CD4-positive, alpha-beta T cell treated with Interleukin-17A for 1 hour (primary cell): ENCODE results near the gene MON1A.
"Not testable (repeated sequence)": the region's sequence is repeated elsewhere in the genome, so short reads cannot be mapped to it uniquely, and the experiment has no call there.

Experiments
- DNase-seq: peaks from one replicate; pipeline ENCODE4 v3.0.0-alpha.2; 2020

MON1A gene, protein sequence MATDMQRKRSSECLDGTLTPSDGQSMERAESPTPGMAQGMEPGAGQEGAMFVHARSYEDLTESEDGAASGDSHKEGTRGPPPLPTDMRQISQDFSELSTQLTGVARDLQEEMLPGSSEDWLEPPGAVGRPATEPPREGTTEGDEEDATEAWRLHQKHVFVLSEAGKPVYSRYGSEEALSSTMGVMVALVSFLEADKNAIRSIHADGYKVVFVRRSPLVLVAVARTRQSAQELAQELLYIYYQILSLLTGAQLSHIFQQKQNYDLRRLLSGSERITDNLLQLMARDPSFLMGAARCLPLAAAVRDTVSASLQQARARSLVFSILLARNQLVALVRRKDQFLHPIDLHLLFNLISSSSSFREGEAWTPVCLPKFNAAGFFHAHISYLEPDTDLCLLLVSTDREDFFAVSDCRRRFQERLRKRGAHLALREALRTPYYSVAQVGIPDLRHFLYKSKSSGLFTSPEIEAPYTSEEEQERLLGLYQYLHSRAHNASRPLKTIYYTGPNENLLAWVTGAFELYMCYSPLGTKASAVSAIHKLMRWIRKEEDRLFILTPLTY

DNA sequence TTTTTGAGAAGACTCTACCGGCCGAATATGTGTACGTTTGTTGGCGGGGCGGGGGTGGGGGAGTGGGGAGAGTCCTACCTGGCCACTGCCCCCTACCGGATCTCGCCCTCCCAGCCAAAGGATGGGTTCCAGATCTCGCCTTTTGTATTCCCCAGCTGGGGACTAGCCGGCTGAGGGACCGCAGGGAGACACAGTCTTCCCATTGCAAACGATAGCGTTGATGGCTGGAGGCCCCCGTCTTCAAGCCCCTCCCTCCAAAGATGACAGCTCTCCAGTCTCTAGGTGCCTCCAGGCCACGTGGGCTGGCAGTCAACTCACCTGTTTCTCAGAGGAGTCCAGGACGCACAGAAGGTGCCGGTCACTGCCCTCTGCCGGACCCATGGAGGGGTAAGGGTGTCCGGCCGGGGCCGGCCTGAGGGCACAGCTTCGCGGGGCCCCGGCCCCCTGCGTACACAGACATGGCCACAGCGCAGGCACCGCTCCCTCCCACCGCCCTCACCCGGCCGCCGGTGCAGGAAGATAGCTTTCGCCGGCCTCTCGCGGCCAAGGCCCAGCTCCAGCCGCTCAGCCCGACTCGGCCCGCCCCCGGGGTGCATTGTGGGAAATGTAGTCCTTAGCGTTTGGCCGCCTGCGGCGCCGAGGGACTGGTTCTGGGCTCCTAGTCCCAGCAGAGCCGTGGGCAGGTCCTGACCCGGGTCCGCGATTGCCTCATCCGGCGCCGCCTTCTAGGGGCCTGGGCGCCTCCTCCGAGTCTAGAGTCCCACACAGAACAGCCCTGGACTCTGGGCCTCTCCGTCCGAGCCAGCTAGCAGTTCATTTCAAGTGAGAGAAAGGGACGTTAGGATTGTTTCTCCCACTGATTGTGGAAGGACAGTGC, at the start of gene MON1A:
Gene MON1A (minus strand): TSS at position 521 of the 877 bp plus-strand sequence. CDS start 16,465 bp downstream, outside the sequence.
- peak; percentile 91 for DNase-seq

DNA sequence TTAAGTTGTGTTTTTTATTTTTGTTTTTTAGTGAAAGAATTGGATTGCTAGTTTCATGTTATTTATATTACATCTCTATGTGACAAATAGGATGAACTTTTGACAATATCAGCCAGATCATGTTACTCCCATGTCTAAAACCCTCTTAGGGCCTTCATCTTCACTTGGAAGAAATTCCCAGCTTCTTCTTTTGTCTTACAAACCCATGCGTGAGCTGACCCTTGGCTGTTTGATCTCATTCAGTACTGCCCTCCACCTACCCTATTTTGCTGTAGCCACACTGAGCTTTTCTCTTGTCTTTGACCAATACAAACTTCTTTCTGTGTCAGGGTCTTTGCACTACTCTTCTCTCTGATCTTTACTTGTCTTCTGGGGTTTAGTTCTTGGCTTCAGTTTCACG, 47.3 kb upstream of the MON1A start:
- no peak for DNase-seq

DNA sequence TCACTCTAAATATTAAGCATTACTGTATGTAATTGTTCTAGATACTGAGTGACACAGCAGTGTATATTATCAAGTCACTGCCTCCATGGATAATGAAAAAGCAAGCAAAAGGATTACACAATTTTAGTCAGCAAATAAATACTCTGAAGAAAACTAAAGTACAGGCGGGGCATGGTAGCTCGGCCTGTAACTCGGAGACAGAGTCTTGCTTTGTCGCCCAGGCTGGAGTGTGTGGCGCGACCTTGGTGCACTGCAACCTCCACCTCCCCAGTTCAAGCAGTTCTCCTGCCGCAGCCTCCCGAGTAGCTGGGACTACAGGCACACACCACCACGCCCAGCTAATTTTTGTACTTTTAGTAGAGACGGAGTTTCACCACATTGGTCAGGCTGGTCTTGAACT, 43.0 kb upstream of the MON1A start:
- DNase-seq = no peak

DNA sequence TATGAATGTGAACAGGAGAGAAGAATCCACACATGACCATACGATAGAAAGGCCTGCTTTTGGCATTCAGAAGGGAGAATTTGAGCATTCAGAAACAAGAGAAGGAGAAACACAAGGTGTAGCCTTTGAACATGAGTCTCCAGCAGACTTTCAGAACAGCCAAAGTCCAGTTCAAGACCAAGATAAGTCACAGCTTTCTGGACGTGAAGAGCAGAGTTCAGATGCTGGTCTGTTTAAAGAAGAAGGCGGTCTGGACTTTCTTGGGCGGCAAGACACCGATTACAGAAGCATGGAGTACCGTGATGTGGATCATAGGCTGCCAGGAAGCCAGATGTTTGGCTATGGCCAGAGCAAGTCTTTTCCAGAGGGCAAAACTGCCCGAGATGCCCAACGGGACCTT, 38.7 kb upstream of the MON1A start:
- no peak for DNase-seq

DNA sequence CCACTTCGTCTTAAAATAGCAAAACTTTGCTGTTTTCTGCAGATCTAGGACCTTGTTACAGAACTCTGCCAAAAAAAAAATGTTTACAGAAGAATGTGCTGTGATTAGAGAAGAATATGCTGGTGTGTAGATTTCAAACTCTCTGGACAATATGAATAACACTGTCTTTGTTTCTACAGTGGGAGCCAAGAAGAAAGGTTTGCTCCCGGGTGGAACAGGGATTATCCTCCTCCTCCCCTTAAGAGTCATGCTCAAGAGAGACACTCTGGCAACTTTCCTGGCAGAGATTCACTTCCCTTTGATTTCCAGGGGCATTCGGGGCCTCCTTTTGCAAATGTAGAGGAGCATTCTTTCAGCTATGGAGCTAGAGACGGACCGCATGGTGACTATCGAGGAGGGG, 37.7 kb upstream of the MON1A start:
- no peak for DNase-seq

DNA sequence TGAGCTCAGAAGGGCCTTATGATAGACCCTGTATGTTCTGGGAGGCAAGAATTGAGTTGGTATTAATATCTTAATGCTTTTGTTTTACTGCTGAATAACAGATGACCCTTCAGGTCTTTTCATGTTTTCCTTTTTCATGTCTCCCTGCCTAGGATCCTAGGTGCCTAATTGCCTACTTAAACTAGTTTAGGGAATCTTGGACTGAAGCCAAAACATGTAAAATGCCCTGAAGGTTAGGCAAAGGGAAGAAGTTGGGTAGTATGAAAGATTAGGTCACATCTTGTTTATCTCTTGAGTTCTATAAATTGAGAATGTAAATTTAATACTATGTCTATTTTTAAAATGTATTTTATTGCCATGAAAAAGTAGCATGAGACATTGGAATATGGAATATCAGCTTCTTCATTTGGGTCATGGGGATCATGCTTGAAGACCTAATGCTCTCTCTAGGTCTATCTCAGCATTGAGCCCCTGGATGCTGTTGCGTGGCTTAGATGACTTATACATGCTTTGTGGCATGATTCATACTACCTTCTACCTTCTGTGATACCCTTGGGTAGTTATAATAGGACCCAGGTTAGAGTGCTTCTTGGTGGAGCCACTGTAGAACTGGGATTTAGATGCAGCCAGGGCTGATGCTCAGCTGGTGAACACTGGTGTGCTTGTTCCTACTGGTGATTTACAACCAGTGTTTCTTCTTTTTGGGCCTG, 36.8 kb upstream of the MON1A start:
- no peak for DNase-seq

DNA sequence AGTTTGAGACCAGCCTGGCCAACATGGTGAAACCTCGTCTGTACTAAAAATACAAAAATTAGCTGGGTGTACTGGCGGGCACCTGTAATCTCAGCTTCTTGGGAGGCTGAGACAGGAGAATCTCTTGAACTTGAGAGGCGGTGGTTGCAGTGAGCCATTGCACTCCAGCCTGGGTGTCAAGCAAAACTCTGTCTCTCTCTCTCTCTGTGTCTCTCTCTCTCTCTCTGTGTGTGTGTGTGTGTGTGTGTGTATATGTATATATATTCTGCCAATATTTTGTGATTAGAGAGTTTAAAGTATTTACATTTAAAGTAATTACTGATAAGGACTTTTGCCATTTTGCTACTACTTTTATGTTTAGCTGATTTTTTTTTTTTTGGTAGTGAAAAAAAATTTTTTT, 26.0 kb upstream of the MON1A start:
- no peak for DNase-seq

DNA sequence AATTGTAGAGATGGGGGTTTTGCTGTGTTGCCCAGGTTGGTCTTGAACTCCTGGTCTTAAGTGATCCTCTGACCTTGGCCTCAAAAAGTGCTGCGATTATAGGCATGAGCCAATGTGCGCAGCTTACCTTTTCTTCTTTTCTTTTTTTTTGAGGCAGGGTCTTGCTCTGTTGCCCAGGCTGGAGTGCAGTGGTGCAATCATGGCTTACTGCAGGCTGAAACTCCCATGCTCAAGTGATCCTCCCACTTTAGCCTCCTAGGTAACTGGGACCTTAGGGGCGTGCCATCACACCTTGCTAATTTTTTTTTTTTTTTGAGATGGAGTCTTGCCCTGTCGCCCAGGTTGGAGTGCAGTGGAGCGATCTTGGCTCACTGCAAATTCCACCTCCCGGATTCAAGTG, 23.3 kb upstream of the MON1A start:
- DNase-seq = no peak

DNA sequence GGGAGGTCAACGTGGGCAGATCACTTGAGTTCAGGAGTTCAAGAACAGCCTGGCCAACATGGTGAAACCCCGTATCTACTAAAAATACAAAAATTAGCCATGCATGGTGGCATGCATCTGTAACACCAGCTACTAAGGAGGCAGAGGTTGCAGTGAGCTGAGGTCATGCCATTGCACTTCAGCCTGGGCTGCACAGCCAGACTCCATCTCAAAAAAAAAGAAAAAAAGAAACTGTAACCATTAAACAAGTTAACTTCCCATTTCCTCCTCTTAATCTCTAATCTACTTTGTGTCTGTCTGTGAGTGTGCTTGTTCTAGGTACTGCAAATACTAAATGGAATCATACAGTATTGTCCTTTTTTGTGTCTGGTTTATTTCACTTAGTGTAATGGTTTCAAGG, 13.0 kb upstream of the MON1A start:
- no peak for DNase-seq

DNA sequence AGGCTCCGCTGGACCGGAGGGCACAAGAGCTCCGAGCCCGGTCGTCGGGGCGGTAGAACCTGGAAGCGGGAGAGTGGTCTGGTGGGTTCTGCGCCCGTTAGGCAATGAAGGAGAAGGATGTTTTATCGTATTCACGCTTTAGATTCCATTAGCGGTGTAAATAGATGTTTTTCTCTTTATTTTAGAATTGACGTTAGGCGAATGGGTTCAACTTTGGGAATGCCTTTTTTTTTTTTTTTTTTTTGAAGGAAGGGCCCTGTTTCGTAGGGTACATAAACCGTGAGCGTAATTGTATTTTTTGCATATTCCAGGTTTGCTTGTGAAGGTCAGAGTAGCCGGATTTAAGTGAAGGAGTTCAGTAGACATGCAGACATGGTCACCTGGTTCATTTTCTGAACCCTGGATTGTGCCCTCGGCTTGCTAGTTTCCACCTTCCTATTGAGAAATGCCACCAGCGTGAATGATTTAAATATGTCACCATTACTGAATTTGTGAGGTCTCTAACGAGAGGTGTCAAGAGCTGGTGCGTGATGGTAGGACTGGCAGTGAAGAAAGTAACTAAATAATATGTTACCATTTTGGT, 11.1 kb upstream of the MON1A start:
- no peak for DNase-seq

DNA sequence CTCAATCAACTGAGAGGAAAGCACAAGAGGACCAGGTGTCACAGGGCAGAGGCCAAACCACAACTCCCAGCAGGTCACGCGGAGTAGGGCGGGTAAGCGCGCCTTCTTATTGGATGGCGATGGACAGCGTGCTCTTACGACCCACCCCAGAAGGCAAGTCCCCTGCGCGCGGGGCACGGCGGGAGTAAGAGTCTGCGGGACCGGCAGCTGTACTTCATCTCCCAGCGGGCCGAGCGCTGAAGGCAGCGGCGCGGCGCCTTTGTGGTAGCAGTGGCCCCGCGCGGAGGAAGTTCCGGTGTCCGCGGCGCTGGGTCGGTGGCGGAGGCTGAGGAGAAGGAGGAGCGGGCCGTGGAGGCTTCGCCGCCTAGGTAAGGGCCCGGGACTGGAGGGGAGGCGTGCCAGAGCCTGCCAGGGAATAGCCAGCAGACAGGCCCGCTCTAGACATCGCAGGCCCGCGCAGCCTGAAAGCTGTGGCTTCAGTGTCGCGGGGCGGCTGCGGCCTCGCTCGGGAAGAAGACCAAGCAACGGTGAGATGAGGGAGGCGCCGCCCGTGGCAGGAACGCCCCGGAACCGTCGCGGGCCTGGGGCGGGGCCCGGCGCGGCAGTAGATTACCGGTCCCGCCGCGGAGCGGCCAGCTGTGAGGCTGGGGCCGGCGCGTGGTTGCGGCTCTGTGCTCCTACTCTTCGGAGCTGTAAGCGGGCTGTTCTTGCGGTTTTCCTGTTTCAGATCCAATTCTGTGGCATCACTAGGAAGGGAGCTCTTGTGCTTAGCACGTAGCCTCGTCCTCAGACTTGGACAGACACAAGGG, 10.5 kb upstream of the MON1A start, which contains the start of gene RBM6:
Gene RBM6 (plus strand): TSS at position 293 of the 809 bp plus-strand sequence. CDS start 22,492 bp downstream, outside the sequence.
- peak; percentile 95 for DNase-seq

DNA sequence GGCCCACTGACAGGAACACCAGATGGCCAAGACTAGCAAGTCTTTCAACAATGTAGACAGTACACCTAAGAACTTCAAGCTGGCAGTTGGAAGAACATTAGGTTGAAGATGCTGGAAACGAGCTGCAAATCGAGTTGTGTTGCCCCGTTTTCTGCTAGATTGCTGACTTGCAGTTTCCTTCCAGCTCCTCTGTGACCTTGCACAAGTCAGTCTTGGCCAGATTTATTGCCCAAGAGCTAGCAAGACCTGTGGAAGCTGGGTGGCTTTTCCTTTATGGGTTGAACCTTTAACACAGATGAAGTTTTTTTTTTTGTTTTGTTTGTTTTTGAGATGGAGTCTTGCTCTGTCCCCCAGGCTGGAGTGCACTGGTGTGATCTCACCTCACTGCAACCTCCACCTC, 7.5 kb upstream of the MON1A start:
- DNase-seq = no peak

DNA sequence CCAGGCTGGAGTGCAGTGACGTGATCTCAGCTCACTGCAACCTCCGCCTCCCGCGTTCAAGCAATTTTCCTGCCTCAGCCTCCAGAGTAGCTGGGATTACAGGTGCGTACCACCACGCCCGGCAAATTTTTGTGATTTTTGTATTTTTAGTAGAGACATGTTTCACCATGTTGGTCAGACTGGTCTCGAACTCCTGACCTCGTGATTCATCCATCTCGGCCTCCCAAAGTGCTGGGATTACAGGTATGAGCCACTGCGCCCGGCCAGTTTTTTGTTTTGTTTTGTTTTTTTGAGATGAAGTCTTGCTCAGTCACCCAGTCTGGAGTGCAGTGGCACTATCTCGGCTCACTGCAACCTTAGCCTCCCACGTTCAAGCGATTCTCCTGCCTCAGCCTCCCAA, 2.7 kb upstream of the MON1A start:
- not testable (repeated sequence) for DNase-seq

DNA sequence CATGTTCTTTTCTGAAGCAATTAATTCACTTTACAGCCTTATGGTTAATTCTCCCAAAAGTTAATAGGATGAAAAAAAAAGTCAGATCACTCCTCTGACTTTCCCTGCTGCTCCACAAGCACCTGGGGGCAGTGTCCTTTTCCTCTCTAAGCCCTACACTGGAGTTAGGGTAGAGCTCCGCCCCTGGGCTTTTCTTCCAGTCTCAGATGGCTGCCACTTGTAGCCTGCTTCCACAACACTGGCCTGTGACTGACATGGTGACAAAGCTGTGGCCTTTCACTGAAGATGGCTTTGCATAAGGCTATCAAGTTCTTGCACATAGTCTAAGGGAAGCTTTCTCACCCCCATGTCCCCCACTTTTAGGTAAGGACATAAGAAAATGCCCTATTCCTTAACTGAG, 1.3 kb upstream of the MON1A start:
- no peak for DNase-seq

DNA sequence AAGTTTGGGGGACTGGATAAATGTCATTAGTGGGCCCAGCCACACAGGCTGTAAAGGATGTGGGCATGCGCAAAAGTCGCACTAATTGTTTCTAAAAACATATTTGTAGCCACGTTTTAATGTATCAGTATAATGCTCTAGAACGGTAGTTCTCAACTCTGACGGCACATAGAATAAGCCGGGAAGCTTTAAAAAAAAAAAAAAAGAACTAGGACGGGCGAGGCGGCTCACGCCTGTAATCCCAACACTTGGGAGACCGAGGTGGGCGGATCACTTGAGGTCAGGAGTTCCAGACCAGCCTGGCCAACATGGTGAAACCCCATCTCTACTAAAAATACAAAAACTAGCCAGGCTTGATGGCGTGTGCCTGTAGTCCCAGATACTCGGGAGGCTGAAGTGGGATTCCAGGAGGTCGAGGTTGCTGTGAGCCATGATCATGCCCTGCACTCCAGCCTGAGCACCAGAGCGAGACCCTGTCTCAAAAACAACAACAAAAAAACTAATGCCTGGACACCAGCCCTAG, 618 bp upstream of the MON1A start:
- DNase-seq = no peak

DNA sequence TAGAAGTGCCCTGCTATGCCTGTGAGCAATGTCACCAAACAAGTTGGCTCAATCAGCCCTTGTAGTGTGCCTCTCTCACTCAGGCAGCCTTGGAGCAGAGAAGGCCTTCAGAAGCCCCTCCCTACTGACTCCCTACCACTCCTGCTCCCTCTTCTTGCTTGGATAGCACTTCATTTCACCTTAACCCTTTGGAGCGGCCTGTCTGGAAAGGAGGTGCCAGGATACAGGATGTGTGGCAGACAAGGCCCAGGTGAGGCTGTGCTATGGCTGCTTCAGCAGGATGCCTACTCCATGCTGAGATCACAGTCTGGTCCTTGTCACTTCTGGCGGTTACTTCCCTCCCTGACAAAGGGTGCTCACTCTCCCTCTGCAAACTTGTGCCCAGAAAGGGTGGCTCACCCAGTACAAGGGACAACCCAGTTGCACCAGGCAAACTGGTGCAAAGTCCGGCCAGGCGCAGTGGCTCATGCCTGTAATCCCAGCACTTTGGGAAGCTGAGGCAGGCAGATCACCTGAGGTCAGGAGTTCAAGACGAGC, 1.1 kb downstream of the MON1A start:
- DNase-seq = no peak

DNA sequence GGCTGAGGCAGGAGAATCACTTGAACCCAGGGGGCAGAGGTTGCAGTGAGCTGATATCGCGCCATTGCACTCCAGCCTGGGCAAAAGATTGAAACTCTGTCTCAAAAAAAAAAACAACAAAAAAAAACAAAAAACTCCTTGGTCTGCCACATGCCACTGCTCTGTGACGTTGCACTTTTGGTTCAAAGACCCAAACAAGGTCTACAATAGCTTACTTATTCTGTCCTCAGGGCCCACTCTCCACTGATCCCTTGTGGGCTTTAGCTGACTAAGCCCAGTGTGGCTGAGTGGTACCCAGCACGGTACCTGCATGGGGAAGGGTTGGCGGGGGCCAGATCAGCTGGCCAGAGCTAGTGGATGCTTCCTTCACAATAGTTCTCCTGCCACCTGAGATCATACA, 1.8 kb downstream of the MON1A start:
- no peak for DNase-seq

DNA sequence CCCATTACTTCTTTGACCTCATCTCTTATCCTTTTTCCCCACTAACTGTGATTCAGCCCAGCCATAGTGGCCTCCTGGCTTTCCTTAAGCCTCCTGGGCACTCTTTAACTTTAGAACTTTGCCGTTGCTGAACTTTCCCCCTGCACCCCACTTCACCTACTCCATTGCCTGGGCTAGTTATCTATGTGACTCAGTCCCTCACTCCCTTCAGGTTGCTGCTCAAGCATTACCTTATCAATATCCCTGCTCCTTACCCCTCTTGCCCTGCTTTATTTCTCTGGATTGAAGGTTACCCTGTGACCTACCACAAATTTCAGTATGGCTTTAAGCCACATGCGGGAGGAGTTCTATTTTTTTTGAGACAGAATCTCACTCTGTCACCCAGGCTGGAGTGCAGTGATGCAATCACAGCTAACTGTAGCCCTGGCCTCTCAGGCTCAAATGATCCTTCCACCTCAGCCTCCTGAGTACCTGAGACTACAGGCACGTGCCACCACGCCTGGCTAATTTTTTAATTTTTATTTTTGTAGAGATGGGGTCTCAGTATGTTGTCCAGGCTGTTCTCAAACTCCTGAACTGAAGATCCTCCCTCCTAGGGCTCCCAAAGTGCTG, 3.4 kb downstream of the MON1A start:
- DNase-seq = no peak

DNA sequence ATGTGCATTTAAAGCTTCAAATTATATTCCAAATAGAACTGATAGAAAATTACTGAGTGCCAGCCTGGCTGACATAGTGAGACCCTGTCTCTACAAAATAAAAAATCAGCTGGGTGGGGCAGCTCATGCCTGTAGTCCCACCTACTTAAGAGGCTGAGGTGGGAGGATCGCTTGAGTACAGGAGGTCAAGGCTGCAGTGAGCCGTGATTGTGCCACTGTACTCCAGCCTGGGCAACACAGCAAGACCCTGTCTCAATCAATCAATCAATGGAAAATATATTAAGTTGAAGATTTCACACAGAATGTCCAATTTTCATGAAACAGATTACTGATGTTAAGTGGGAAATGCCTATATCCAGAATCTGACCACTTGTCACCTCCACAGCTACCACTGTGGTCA, 4.1 kb downstream of the MON1A start:
- no peak for DNase-seq

DNA sequence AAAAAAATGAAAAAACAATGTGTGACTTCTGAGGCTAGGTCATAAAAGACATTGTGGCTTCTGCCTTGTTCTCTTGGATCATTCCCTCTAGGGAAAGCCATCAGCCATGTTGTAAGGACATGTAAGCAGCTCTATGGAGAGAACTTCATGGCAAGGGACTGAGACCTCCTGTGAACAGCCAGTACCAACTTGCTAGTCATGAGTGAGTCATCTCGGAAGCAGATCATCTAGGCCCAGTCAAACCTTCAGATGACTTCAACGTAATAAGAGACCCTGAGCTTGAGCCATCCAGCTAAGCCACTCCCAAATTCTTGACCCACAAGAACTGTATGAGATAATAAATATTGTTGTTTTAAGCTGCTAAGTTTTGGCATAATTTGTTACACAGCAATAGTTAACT, 4.9 kb downstream of the MON1A start:
- no peak for DNase-seq
